HEK293T (cell line): Measurements from ENCODE around the gene GIMAP5.

Experiments used
- CTCF ChIA-PET: fragments of 350-600 bp; formaldehyde crosslinking; extraction: SDS; loops from one replicate; lab custom pipeline; 2021; ENCODE audit warnings: antibody characterized with exemption, inconsistent platforms; lab: Yijun Ruan, JAX
- POLR2A ChIA-PET: fragments of 350-600 bp; formaldehyde crosslinking; extraction: SDS; loops from one replicate; lab custom pipeline; 2020; ENCODE audit warnings: antibody characterized with exemption, inconsistent platforms; lab: Yijun Ruan, JAX
- DNase-seq: peaks from one replicate; pipeline ENCODE4 v3.0.0; 2012; ENCODE audit warnings: mixed read lengths; ENCODE audit errors: extremely low spot score
- ARNT ChIP-seq: fragments of 450-650 bp; IDR thresholded peaks from 2 replicates; pipeline ENCODE4 v1.6.1; 2017; ENCODE audit warnings: mild to moderate bottlenecking
- BHLHE40 ChIP-seq: fragments of 450-650 bp; IDR thresholded peaks from 2 replicates; pipeline ENCODE4 v1.6.1; 2016; ENCODE audit warnings: mild to moderate bottlenecking, moderate library complexity, borderline replicate concordance
- CTBP1 ChIP-seq: fragments of 450-650 bp; IDR thresholded peaks from 2 replicates; pipeline ENCODE4 v1.6.1; 2016; ENCODE audit warnings: borderline replicate concordance
- ELF4 ChIP-seq: fragments of 450-650 bp; IDR thresholded peaks from 2 replicates; pipeline ENCODE4 v1.6.1; 2017; ENCODE audit warnings: antibody characterized with exemption
- FOXA1 ChIP-seq: fragments of 450-650 bp; IDR thresholded peaks from 2 replicates; pipeline ENCODE4 v1.6.1; 2016; ENCODE audit warnings: mild to moderate bottlenecking
- FOXK2 ChIP-seq: fragments of 450-650 bp; IDR thresholded peaks from 2 replicates; pipeline ENCODE4 v1.6.1; 2016; ENCODE audit warnings: mild to moderate bottlenecking
- FOXM1 ChIP-seq: fragments of 450-650 bp; IDR thresholded peaks from 2 replicates; pipeline ENCODE4 v1.6.1; 2017; ENCODE audit warnings: mild to moderate bottlenecking, borderline replicate concordance
- HDGF ChIP-seq: fragments of 450-650 bp; IDR thresholded peaks from 2 replicates; pipeline ENCODE4 v1.6.1; 2017; ENCODE audit warnings: antibody characterized with exemption, borderline replicate concordance
- L3MBTL2 ChIP-seq: fragments of 450-650 bp; conservative IDR thresholded peaks from 2 replicates; pipeline ENCODE4 v1.6.1; 2016; ENCODE audit warnings: mild to moderate bottlenecking
- LEF1 ChIP-seq: fragments of 450-650 bp; IDR thresholded peaks from 2 replicates; pipeline ENCODE4 v1.6.1; 2017; ENCODE audit warnings: mild to moderate bottlenecking, borderline replicate concordance
- NFRKB ChIP-seq: fragments of 450-650 bp; IDR thresholded peaks from 2 replicates; pipeline ENCODE4 v1.6.1; 2016; ENCODE audit warnings: mild to moderate bottlenecking, moderate library complexity
- SP1 ChIP-seq: fragments of 450-650 bp; IDR thresholded peaks from 2 replicates; pipeline ENCODE4 v1.6.1; 2017
- SUZ12 ChIP-seq: fragments of 450-650 bp; IDR thresholded peaks from 2 replicates; pipeline ENCODE4 v1.6.1; 2016; ENCODE audit warnings: mild to moderate bottlenecking
- TARDBP ChIP-seq: fragments of 450-650 bp; IDR thresholded peaks from 2 replicates; pipeline ENCODE4 v1.6.1; 2016
- ZNF384 ChIP-seq: fragments of 450-650 bp; IDR thresholded peaks from 2 replicates; pipeline ENCODE4 v1.6.1; 2016
- TF ChIP-seq, protein P1 (sequence below): fragments of 450-650 bp; IDR thresholded peaks from 2 replicates; pipeline ENCODE4 v1.6.1; 2016

GIMAP5 gene

GRCh38 chr7:150737265-150738055, at the start of gene GIMAP5:
Gene GIMAP5 (plus strand): TSS chr7:150737418. CDS start chr7:150740885, 3,467 bp downstream.
- CTCF ChIA-PET: no interaction called here
- POLR2A ChIA-PET: no interaction called here
- TF ChIP-seq FOXM1 (no peak), HDGF (no peak), ARNT (no peak), FOXA1 (no peak), FOXK2 (no peak), TARDBP (no peak), CTBP1 (no peak), LEF1 (no peak)
- no peak for DNase-seq

DNA sequence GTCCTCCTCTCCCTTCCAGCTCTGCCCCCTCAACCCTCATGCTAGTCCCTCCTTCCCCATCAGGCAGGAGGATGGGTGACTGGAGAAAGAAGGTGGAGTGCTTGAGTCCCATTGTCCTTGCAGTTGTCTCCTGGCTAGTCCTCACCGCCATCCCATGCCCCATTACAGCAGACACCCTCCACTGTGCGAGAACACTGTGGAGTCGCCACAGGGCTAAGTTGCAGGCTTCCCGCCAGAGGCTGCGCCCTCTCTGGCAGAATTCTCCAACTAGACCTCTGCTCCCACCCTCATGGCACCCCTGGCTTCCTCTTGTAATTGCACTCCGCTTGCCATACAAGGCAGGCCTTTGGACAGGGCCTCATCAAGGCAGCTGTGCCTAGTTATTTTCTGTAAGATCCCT, 48.6 kb upstream of the GIMAP5 start:
- no peak for TF ChIP-seq ELF4
- no peak for TF ChIP-seq ARNT
- TF ChIP-seq HDGF: no peak
- no peak for TF ChIP-seq ZNF384
- no peak for TF ChIP-seq FOXM1
- no peak for TF ChIP-seq FOXK2
- TF ChIP-seq SP1: no peak
- no peak for TF ChIP-seq CTBP1
- TF ChIP-seq, protein P1, sequence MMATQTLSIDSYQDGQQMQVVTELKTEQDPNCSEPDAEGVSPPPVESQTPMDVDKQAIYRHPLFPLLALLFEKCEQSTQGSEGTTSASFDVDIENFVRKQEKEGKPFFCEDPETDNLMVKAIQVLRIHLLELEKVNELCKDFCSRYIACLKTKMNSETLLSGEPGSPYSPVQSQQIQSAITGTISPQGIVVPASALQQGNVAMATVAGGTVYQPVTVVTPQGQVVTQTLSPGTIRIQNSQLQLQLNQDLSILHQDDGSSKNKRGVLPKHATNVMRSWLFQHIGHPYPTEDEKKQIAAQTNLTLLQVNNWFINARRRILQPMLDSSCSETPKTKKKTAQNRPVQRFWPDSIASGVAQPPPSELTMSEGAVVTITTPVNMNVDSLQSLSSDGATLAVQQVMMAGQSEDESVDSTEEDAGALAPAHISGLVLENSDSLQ: no peak
- TF ChIP-seq TARDBP: no peak
- POLR2A ChIA-PET: no interaction called here
- DNase-seq: no peak
- CTCF ChIA-PET: no interaction called here

- TF ChIP-seq CTBP1: no peak
- TF ChIP-seq FOXM1: no peak
- no peak for TF ChIP-seq ARNT
- TF ChIP-seq, protein P1: no peak
- no peak for TF ChIP-seq FOXK2
- TF ChIP-seq SP1: no peak
- no peak for TF ChIP-seq ELF4
- no peak for TF ChIP-seq SUZ12
- no peak for TF ChIP-seq HDGF
- no peak for TF ChIP-seq BHLHE40
- no peak for TF ChIP-seq LEF1
- TF ChIP-seq ZNF384: no peak
- no peak for TF ChIP-seq TARDBP
- no peak for TF ChIP-seq NFRKB
- no peak for TF ChIP-seq L3MBTL2
- TF ChIP-seq FOXA1: no peak
- ChIA-PET POLR2A (no interaction called here), CTCF (no interaction called here)
- DNase-seq: no peak
Observed at GRCh38 chr7:150695654-150696053, 41.6 kb upstream of the GIMAP5 start.

- TF ChIP-seq SUZ12 (no peak), FOXM1 (no peak), ZNF384 (no peak), HDGF (no peak)
- CTCF ChIA-PET: no interaction called here
- POLR2A ChIA-PET: no interaction called here
- no peak for DNase-seq
Observed at GRCh38 chr7:150703209-150703608, 34.0 kb upstream of the GIMAP5 start.

- no peak for DNase-seq
- POLR2A ChIA-PET: no interaction called here
- CTCF ChIA-PET: interaction anchor here (0.6 to 0.9 kb wide), 2 partner anchors 26 to 29 kb away, joined by 3 read pairs; no protein-coding TSS in a partner anchor
- TF ChIP-seq, protein P1: no peak
- no peak for TF ChIP-seq ARNT
- no peak for TF ChIP-seq FOXA1
- no peak for TF ChIP-seq L3MBTL2
- no peak for TF ChIP-seq BHLHE40
- no peak for TF ChIP-seq HDGF
- TF ChIP-seq CTBP1: no peak
- TF ChIP-seq ELF4: no peak
- TF ChIP-seq FOXM1: no peak
- no peak for TF ChIP-seq SUZ12
- no peak for TF ChIP-seq NFRKB
- TF ChIP-seq SP1: no peak
- TF ChIP-seq ZNF384: no peak
- TF ChIP-seq TARDBP: no peak
- TF ChIP-seq LEF1: no peak
- TF ChIP-seq FOXK2: no peak
Observed at GRCh38 chr7:150715293-150715692, 21.9 kb upstream of the GIMAP5 start.

DNA sequence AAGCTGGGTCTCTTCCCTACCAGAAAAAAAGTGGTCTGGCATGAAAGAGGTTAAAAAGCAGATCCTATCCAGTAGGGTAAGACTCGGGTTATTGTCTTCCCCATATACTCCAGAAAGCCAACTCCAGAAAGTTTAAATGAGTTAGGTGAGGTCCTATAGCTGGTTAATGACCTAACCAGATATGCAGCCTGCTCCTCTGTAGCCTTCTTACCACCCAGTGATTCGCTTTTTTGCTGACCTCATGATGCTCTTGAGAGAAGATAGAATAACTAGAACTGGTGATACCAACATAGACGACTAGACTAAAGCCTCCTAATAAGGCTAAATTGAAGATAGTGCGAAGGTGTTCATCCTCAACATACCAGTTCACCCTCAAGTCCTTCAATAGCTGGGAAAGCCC, 21.5 kb upstream of the GIMAP5 start:
- TF ChIP-seq ELF4: no peak
- TF ChIP-seq, protein P1: no peak
- TF ChIP-seq L3MBTL2: no peak
- TF ChIP-seq HDGF: no peak
- TF ChIP-seq NFRKB: no peak
- TF ChIP-seq FOXK2: no peak
- TF ChIP-seq ARNT: no peak
- TF ChIP-seq BHLHE40: no peak
- no peak for TF ChIP-seq ZNF384
- ChIA-PET POLR2A (no interaction called here), CTCF (interaction anchor here (0.6 to 0.9 kb wide), 2 partner anchors 26 to 30 kb away, joined by 3 read pairs; no protein-coding TSS in a partner anchor)
- DNase-seq: no peak
